GM12865 (cell line): ENCODE data around the gene DZIP1L.
A peak's percentile ranks its signal among the peaks of the same experiment; 100 is the strongest.

ENCODE experiments used
- DNase-seq: peaks from one replicate; pipeline ENCODE4 v3.0.0; 2010; ENCODE audit warnings: low read depth
- H3K4me3 ChIP-seq: 2 replicates; pipeline ENCODE4 v1.5.1; 2011; ENCODE audit warnings: mild to moderate bottlenecking, low read depth, low read length, control low read depth
- CTCF ChIP-seq: IDR thresholded peaks from 2 replicates; pipeline ENCODE4 v1.5.1; 2011; ENCODE audit warnings: low read length, control low read depth, low read depth, inconsistent platforms; ENCODE audit not compliant: insufficient read depth; ENCODE audit errors: missing control alignments

DZIP1L gene

GRCh38 chr3:138068579-138069174 lies 46.7 kb downstream of the DZIP1L start:
- TF ChIP-seq CTCF = peak; percentile 100
- no peak overlapping the region for H3K4me3 ChIP-seq
- peak; percentile 88 for DNase-seq

GRCh38 chr3:138068046-138068445 lies 47.4 kb downstream of the DZIP1L start:
- no peak for TF ChIP-seq CTCF
- H3K4me3 ChIP-seq = no peak overlapping the region
- no peak for DNase-seq

GRCh38 chr3:138066972-138067371 lies 48.4 kb downstream of the DZIP1L start:
- no peak for DNase-seq
- H3K4me3 ChIP-seq = no peak overlapping the region
- no peak for TF ChIP-seq CTCF

- TF ChIP-seq CTCF = no peak
- H3K4me3 ChIP-seq = no peak overlapping the region
- DNase-seq = peak; percentile 83
These were observed 49.0 kb downstream of the DZIP1L start for GRCh38 chr3:138066383-138066782.

- no peak overlapping the region for H3K4me3 ChIP-seq
- TF ChIP-seq CTCF = no peak
These were observed 49.5 kb downstream of the DZIP1L start for GRCh38 chr3:138065949-138066348.

GRCh38 chr3:138063416-138063815 lies 52.0 kb downstream of the DZIP1L start:
- TF ChIP-seq CTCF = no peak
- H3K4me3 ChIP-seq = no peak overlapping the region
- no peak for DNase-seq

More at GRCh38 chr3:138065949-138066348, 49.5 kb downstream of the DZIP1L start:
- DNase-seq = no peak

- H3K4me3 ChIP-seq = no peak overlapping the region
- no peak for DNase-seq
- TF ChIP-seq CTCF = no peak
These were observed 52.8 kb downstream of the DZIP1L start for GRCh38 chr3:138062626-138063025.
